Heart right ventricle (tissue), 16 donors: Measurements from ENCODE around the gene MNX1. TPM values are rescaled to one million over a fixed set of nuclear protein-coding genes. Genes with fewer than 3 reads are reported as not detected.

Source experiments
- ATAC-seq, 8 donors: fragments of 200-7000 bp; cut with Tn5 transposase; one replicate each; pipeline ENCODE4 v1.9.1; 2020; ENCODE audit warnings: mild to moderate bottlenecking in 8 of 8, moderate library complexity in 8 of 8, moderate number of reproducible peaks in 1 of 8
- DNase-seq, 2 donors: peaks; one replicate each; pipeline ENCODE4 v3.0.0-alpha.2; 2020
- H3K27ac ChIP-seq, 10 donors: fragments of 200-600 bp; sonication (generic) in 2 of 10; one replicate each; pipeline versions ENCODE4 v1.5.0 to v1.8.0; 2020 to 2022; ENCODE audit warnings: mild to moderate bottlenecking in 3 of 10
- H3K27me3 ChIP-seq, 7 donors: fragments of 200-600 bp; one replicate each; pipeline ENCODE4 v1.8.0; 2021 to 2022; ENCODE audit warnings: mild to moderate bottlenecking in 2 of 7
- H3K36me3 ChIP-seq, 9 donors: fragments of 200-600 bp; sonication (generic) in 1 of 9; one replicate each; pipeline versions ENCODE4 v1.5.0 to v1.8.0; 2020 to 2022; ENCODE audit warnings: mild to moderate bottlenecking in 2 of 9
- H3K4me1 ChIP-seq, 9 donors: fragments of 200-600 bp; sonication (generic) in 1 of 9; one replicate each; pipeline versions ENCODE4 v1.5.0 to v1.8.0; 2020 to 2022; ENCODE audit warnings: mild to moderate bottlenecking in 4 of 9
- H3K4me3 ChIP-seq, 10 donors: fragments of 200-600 bp; sonication (generic) in 2 of 10; one replicate each; pipeline versions ENCODE4 v1.5.0 to v1.8.0; 2020 to 2022; ENCODE audit warnings: mild to moderate bottlenecking in 7 of 10, moderate library complexity in 2 of 10
- H3K9me3 ChIP-seq, 11 donors: fragments of 200-600 bp in 10 of 11; sonication (generic) in 2 of 11; one replicate each; pipeline versions ENCODE4 v1.5.0 to v1.8.0; 2013 to 2022; ENCODE audit warnings: mild to moderate bottlenecking in 2 of 11, control low read depth in 1 of 11, moderate library complexity in 1 of 11
- CTCF ChIP-seq, 9 donors: fragments of 200-600 bp; sonication (generic) in 2 of 9; IDR thresholded peaks; one replicate each; pipeline versions ENCODE4 v1.5.0 to v1.8.0; 2021 to 2022; ENCODE audit warnings: antibody characterized with exemption in 9 of 9, mild to moderate bottlenecking in 5 of 9, moderate library complexity in 1 of 9
- WGBS, 2 donors: extraction: QIAGEN DNeasy Blood & Tissue Kit; methylation state at CpG; one replicate each; pipeline ENCODE4 v1.1.7; 2013; ENCODE audit warnings: inconsistent platforms in 1 of 2; 5-methylcytosine and 5-hydroxymethylcytosine counted together
- intact Hi-C, 10 donors: fragments of 100-400 bp; cut with DNase I; formaldehyde crosslinking; loops; one replicate each; pipeline versions ENCODE4 v1.11.1 to v1.14.2; 2022
- polyA plus RNA-seq, 2 donors: library from polyadenylated mRNA; stranded (reverse); fragments of 200-250 nt; gene quantifications; one replicate each; pipeline ENCODE4 v1.2.3, GENCODE V29; 2013
- total RNA-seq, 10 donors: library from RNA; stranded (reverse); fragmentation: NEBNext Ultra II Directional in 3 of 10; extraction: Animal tissue kit (Norgen Biotek cat#: 25700) in 3 of 10; gene quantifications; one replicate each; pipeline versions ENCODE4 v1.2.1 to v1.2.4, GENCODE V29; 2021 to 2023
- donor health status: Arrhythmogenic right ventricular cardiomyopathy.
- donor health status: ischemic (EF 13 %, LVEDD 7.1; RV severe dilation, severe dysfunction).
- donor health status: healthy with polysubstance abuse.
- donor health status: DM: no; HTN: yes; CAD: no.
- donor health status: DM: no; HTN: no; CAD: no.
- donor health status: ischemic (EF 25% LVEDD 6.9; RV normal size, moderate dysfunction).
- donor health status: ischemic (EF 25% LVEDD 5.7; RV mildly dilated, moderate dysfunction).
- donor health status: healthy.
- donor health status: DM: yes; HTN: yes; CAD: no.
- donor health status: Ischemic cardiomyopathy.
- donor health status: ischemic (EF 35%, LVEDD 5.7; RV mildly dilated, moderate dysfunction).
- donor health status: nonischemic (EF 11% LVEDD 7.7; RV severe dilation, severe dysfunction).
- donor health status: DM: yes; HTN: yes; CAD: no.
- donor health status: PGD.
- donor health status: ischemic (EF 29% LVEDD 5.4; RV normal size, mild dysfunction).
- donor health status: nonischemic (EF 23%, LVEDD 6.1; RV moderate dilation, normal function).

The MNX1 gene
- total and polyA plus RNA-seq, 12 donors: not detected

DNA sequence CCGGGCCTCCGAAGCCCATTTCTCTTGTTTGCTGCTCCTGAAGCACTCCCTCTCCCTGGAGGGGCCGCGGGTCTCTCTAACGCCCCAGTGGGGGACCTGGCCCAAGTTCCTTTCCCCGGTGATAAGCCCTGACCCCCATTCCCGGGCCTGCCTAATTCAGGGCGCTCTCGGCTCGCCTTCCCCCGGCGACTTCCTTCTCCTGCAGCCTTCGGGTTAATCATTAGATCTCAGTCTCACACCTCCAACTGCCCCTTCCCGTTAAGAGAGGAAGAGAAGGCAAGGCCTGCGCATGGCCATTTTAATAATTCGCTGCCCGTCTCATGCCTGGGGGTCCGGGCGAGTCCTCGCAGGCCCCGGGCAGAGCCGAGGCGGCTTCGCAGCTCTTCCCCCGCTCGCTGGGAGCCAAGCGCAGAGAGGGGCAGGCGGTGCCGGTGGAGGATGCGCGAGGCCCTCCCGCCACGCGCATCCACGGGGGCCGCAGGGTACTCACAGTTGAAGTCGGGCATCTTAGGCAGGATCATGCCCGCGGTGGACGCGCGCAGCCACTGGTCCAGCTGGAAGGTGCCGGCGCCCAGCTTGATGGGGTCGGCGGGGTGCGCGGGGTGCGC lies 1.2 kb downstream of the MNX1 start:
- no peak overlapping the region for H3K27ac ChIP-seq
- DNase-seq (no peak), ATAC-seq (no peak)
- H3K9me3 ChIP-seq: no peaks in the 10 kb centered on the region
- 1 to 2% methylated on average over 49 of the region's 49 CpGs for WGBS, 2 donors
- peaks cover 4 to 31% (median 17%) of the 10 kb centered on the region in 9 donors for H3K4me1 ChIP-seq
- peaks cover 46 to 97% (median 96%) of the 10 kb centered on the region in 7 donors for H3K27me3 ChIP-seq
- H3K36me3 ChIP-seq: no peaks in the 10 kb centered on the region
- intact Hi-C loops: no loop called here
- H3K4me3 ChIP-seq: peak overlapping the region in 2 of 10 donors; percentile 0 to 24
- no peak for TF ChIP-seq CTCF (IDR thresholded peaks at IDR 0.05)

GRCh38 chr7:157008206-157009169 lies 2.0 kb downstream of the MNX1 start:
- no peak for DNase-seq
- 8% methylated on average over 35 of the region's 35 CpGs for WGBS, 2 donors
- intact Hi-C loops: no loop called here

GRCh38 chr7:157007470-157008066 lies 2.9 kb downstream of the MNX1 start:
- ATAC-seq (no peak), DNase-seq (no peak)
- peaks cover 6 to 46% (median 32%) of the 10 kb centered on the region in 9 donors for H3K4me1 ChIP-seq
- no peaks in the 10 kb centered on the region for H3K9me3 ChIP-seq
- no peak for TF ChIP-seq CTCF (IDR thresholded peaks at IDR 0.05)
- 13 to 18% methylated on average over 18 of the region's 18 CpGs for WGBS, 2 donors
- H3K4me3 ChIP-seq: no peak overlapping the region
- peaks cover 52 to 97% (median 96%) of the 10 kb centered on the region in 7 donors for H3K27me3 ChIP-seq
- H3K36me3 ChIP-seq: no peaks in the 10 kb centered on the region
- intact Hi-C loops: no loop called here
- no peak overlapping the region for H3K27ac ChIP-seq

More at GRCh38 chr7:157008206-157009169, 2.0 kb downstream of the MNX1 start:
- no peaks in the 10 kb centered on the region for H3K9me3 ChIP-seq
- no peak for ATAC-seq
- no peak for TF ChIP-seq CTCF (IDR thresholded peaks at IDR 0.05)
- H3K27ac ChIP-seq: no peak overlapping the region
- peaks cover 6 to 38% (median 23%) of the 10 kb centered on the region in 9 donors for H3K4me1 ChIP-seq
- peaks cover 49 to 97% (median 96%) of the 10 kb centered on the region in 7 donors for H3K27me3 ChIP-seq
- peak overlapping the region in 1 of 10 donors; percentile 0 for H3K4me3 ChIP-seq
- H3K36me3 ChIP-seq: no peaks in the 10 kb centered on the region

DNA sequence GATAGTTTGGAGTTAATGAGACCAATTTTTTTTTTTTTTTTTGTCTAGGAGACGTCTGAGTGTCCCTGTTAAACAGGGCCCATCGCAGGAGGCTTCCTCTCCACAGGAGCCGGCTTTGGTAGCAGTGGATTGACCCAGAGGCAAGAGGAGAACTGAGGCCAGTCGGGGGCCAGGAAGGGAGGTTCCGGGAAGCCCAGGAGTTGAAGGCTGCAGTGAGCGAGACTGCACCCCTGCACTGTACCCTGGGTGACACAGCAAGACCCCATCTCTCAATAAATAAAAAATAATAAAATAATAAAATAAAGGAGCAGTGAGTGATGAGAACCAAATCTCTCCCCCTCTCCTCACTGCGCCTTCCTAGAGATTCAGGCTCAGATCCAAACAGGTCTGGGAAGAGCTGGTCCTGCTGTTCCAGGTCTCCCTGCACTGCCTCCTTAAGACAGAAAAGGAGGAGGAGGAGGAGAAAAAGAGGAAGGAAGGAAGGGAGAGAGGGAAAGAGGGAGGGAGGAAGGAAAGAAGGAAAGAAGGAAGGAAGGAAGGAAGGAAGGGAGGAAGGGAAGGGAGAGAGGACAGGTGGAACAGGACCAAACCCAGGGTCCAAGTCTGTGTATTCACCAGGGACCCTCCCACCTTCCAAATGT lies 3.5 kb downstream of the MNX1 start:
- 11 to 13% methylated on average over 7 of the region's 7 CpGs for whole genome bisulfite sequencing, 2 donors
- Histone ChIP-seq H3K27ac (no peak overlapping the region), H3K4me1 (peaks cover 6 to 52% (median 38%) of the 10 kb centered on the region in 9 donors), H3K9me3 (no peaks in the 10 kb centered on the region), H3K36me3 (no peaks in the 10 kb centered on the region), H3K4me3 (no peak overlapping the region), H3K27me3 (peaks cover 55 to 97% (median 96%) of the 10 kb centered on the region in 7 donors)
- DNase-seq (no peak), ATAC-seq (no peak)
- TF ChIP-seq CTCF (IDR thresholded peaks at IDR 0.05): no peak
- intact Hi-C loops: no loop called here
